GM06990 (cell line): Measurements from ENCODE around the gene SHROOM2.

ENCODE experiments used
- DNase-seq: peaks from one replicate; pipeline ENCODE4 v3.0.0-alpha.2; 2011; ENCODE audit not compliant: insufficient read length; ENCODE audit errors: extremely low read depth
- H3K27me3 ChIP-seq: replicated peaks from 2 replicates; pipeline ENCODE4 v1.6.0; 2011; ENCODE audit warnings: low read length; ENCODE audit not compliant: control insufficient read depth, insufficient read depth
- H3K36me3 ChIP-seq: 2 replicates; pipeline ENCODE4 v1.5.1; 2011; ENCODE audit warnings: low read length; ENCODE audit not compliant: control insufficient read depth, insufficient read depth
- H3K4me3 ChIP-seq: replicated peaks from 2 replicates; pipeline ENCODE4 v1.5.1; 2011; ENCODE audit warnings: low read depth, mild to moderate bottlenecking, control low read depth, low read length
- CTCF ChIP-seq: IDR thresholded peaks from 2 replicates; pipeline ENCODE4 v1.5.1; 2011; ENCODE audit warnings: low read length, control low read depth, mild to moderate bottlenecking, inconsistent platforms; ENCODE audit not compliant: insufficient read depth, poor library complexity, severe bottlenecking

SHROOM2 gene

GRCh38 chrX:9938516-9938915 is 152.3 kb downstream of the SHROOM2 start:
- H3K4me3 ChIP-seq = no peak overlapping the region
- no peak for DNase-seq
- H3K27me3 ChIP-seq = no peaks in the 10 kb centered on the region; the same call in 1 of the 2 replicates
- H3K36me3 ChIP-seq = no peaks in the 10 kb centered on the region
- no peak for TF ChIP-seq CTCF

GRCh38 chrX:9940421-9940820 is 154.2 kb downstream of the SHROOM2 start:
- no peak for TF ChIP-seq CTCF
- Histone ChIP-seq H3K27me3 (no peaks in the 10 kb centered on the region; the same call in 1 of the 2 replicates), H3K36me3 (no peaks in the 10 kb centered on the region), H3K4me3 (no peak overlapping the region)
- no peak for DNase-seq

- no peak for TF ChIP-seq CTCF
- Histone ChIP-seq H3K36me3 (no peaks in the 10 kb centered on the region), H3K4me3 (no peak overlapping the region), H3K27me3 (no peaks in the 10 kb centered on the region; the same call in 1 of the 2 replicates)
- DNase-seq = peak; percentile 80
Observed at GRCh38 chrX:9942086-9942485, 155.9 kb downstream of the SHROOM2 start.

GRCh38 chrX:9943420-9943819 is 157.2 kb downstream of the SHROOM2 start:
- H3K36me3 ChIP-seq = no peaks in the 10 kb centered on the region
- no peak for TF ChIP-seq CTCF
- no peak overlapping the region for H3K4me3 ChIP-seq
- no peak for DNase-seq
- no peaks in the 10 kb centered on the region; the same call in 1 of the 2 replicates for H3K27me3 ChIP-seq

GRCh38 chrX:9947131-9947794 is 161.0 kb downstream of the SHROOM2 start:
- Histone ChIP-seq H3K27me3 (no peaks in the 10 kb centered on the region; the same call in 1 of the 2 replicates), H3K4me3 (no peak overlapping the region), H3K36me3 (no peaks in the 10 kb centered on the region)
- no peak for DNase-seq
- no peak for TF ChIP-seq CTCF
